Epithelial cell of esophagus (primary cell): ENCODE measurements around the gene LONP1.
"Not testable (repeated sequence)": the region's sequence is repeated elsewhere in the genome, so short reads cannot be mapped to it uniquely, and the experiment has no call there.

Experiments used
- DNase-seq: peaks from one replicate; pipeline ENCODE4 v3.0.0; 2010; ENCODE audit warnings: low read depth
- H3K4me3 ChIP-seq: 2 replicates; pipeline ENCODE4 v1.5.1; 2011; ENCODE audit warnings: mild to moderate bottlenecking, low read length, control low read depth
- CTCF ChIP-seq: IDR thresholded peaks from 2 replicates; pipeline ENCODE4 v1.5.1; 2011; ENCODE audit warnings: low read depth, mild to moderate bottlenecking, low read length, control low read depth, inconsistent platforms; ENCODE audit not compliant: insufficient read depth; ENCODE audit errors: missing control alignments

Gene LONP1

GRCh38 chr19:5749505-5749904 lies 29.6 kb upstream of the LONP1 start:
- no peak for TF ChIP-seq CTCF
- no peak for DNase-seq
- H3K4me3 ChIP-seq = no peak overlapping the region

GRCh38 chr19:5748920-5749319 lies 29.0 kb upstream of the LONP1 start:
- not testable (repeated sequence) for DNase-seq, H3K4me3 ChIP-seq

GRCh38 chr19:5744999-5745398 lies 25.1 kb upstream of the LONP1 start:
- not testable (repeated sequence) for H3K4me3 ChIP-seq, DNase-seq

GRCh38 chr19:5743630-5744029 lies 23.7 kb upstream of the LONP1 start:
- H3K4me3 ChIP-seq = no peak overlapping the region
- no peak for DNase-seq
- TF ChIP-seq CTCF = no peak

- no peak for TF ChIP-seq CTCF
- no peak for DNase-seq
- no peak overlapping the region for H3K4me3 ChIP-seq
Measured at GRCh38 chr19:5742051-5742450, 22.1 kb upstream of the LONP1 start.

- H3K4me3 ChIP-seq = no peak overlapping the region
- DNase-seq = peak; percentile 74
- TF ChIP-seq CTCF = no peak
Measured at GRCh38 chr19:5738423-5738822, 18.5 kb upstream of the LONP1 start.

- not testable (repeated sequence) for H3K4me3 ChIP-seq, DNase-seq
Measured at GRCh38 chr19:5733172-5733571, 13.2 kb upstream of the LONP1 start.

- no peak overlapping the region for H3K4me3 ChIP-seq
- DNase-seq = no peak
- no peak for TF ChIP-seq CTCF
Measured at GRCh38 chr19:5727453-5728050, 7.6 kb upstream of the LONP1 start.
